ENCODE data around the gene EML5. TPM values are rescaled to one million over a fixed set of nuclear protein-coding genes. Genes with fewer than 3 reads are reported as not detected.

Gene EML5
- total RNA-seq, 6 experiments from 2014 or later: 8.7 to 15.7 (median 14.7) TPM

DNA sequence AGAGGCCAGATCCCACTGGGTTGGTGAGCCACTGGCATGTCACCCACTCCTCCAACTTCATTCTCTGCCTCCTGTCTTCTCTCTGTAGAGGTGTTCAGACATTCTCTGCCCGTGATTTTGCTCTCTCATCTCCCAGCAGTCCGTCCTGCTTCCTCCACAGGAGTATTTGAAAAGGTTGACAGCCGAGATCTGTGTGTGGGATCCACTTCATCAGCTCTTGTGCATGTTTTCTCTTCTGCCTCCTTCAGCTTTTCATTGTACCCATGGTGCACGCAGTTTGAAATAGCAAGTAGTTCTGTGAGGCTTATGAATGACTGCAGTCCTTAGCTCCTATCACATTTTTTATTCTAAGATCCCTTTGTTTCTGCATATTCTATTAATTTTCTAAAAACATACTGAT lies 195.2 kb downstream of the EML5 start:
- Mint-ChIP-seq H3K4me3 (no peak overlapping the region), H3K9me3 (no peaks in the 10 kb centered on the region), H3K27me3 (ENCODE audit: insufficient read depth) (peaks cover 3% of the 10 kb centered on the region; the same call in 1 of the 2 replicates), H3K36me3 (ENCODE audit: low read depth) (peaks cover 59% of the 10 kb centered on the region), H3K27ac (no peak overlapping the region), H3K4me1 (ENCODE audit: low read depth) (no peaks in the 10 kb centered on the region; the same call in 1 of the 2 replicates)
- DNase-seq: no peak
- TF ChIP-seq, protein P1, sequence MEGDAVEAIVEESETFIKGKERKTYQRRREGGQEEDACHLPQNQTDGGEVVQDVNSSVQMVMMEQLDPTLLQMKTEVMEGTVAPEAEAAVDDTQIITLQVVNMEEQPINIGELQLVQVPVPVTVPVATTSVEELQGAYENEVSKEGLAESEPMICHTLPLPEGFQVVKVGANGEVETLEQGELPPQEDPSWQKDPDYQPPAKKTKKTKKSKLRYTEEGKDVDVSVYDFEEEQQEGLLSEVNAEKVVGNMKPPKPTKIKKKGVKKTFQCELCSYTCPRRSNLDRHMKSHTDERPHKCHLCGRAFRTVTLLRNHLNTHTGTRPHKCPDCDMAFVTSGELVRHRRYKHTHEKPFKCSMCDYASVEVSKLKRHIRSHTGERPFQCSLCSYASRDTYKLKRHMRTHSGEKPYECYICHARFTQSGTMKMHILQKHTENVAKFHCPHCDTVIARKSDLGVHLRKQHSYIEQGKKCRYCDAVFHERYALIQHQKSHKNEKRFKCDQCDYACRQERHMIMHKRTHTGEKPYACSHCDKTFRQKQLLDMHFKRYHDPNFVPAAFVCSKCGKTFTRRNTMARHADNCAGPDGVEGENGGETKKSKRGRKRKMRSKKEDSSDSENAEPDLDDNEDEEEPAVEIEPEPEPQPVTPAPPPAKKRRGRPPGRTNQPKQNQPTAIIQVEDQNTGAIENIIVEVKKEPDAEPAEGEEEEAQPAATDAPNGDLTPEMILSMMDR (IDR thresholded peaks at IDR 0.05): no peak

DNA sequence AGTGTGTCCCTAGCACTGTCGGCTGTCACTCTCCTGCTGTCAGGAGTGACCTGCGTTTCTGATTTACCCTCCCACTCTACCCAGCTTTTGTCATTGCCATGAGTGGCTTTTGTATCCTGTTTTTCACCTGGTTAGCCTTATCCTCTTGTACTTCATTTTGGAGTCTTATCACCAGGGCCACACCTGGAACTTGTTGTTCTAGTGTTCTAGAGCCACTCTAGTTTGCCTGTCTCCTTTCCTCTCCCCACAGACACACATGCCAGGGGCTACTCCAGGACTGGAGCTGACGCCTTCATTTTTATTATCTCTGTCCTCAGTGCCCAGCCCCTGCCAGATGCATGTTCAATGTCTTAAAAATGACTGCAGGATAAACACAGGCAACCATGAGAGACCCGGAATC lies 195.7 kb downstream of the EML5 start:
- Mint-ChIP-seq H3K27ac (no peak overlapping the region), H3K27me3 (ENCODE audit: insufficient read depth) (peaks cover 3% of the 10 kb centered on the region; the same call in 1 of the 2 replicates), H3K4me1 (ENCODE audit: low read depth) (no peaks in the 10 kb centered on the region; the same call in 1 of the 2 replicates), H3K36me3 (ENCODE audit: low read depth) (peaks cover 53% of the 10 kb centered on the region), H3K9me3 (no peaks in the 10 kb centered on the region), H3K4me3 (no peak overlapping the region)
- no peak for DNase-seq
- TF ChIP-seq, protein P1 (IDR thresholded peaks at IDR 0.05): no peak

DNA sequence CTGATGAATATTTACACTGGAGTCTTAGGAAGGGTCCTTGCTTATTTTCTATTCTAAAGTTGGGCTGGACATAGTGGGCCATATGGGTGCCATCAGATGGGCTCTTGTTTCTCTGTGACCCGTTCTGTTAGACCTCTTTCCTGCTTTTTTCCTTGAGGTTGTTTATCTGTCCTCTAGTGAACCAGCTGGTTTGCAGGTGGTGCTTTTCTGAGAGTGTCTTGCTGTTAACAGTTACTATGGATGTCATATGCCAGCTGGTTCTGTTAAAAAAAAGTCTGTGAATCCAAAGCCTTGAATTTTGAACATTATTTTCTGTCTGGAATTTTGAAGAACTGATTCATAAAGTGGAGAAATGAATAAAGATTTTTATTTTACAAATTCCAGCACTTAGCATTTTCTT lies 200.7 kb downstream of the EML5 start:
- Mint-ChIP-seq H3K27ac (no peak overlapping the region), H3K9me3 (no peaks in the 10 kb centered on the region), H3K36me3 (ENCODE audit: low read depth) (peaks cover 40% of the 10 kb centered on the region), H3K4me3 (no peak overlapping the region), H3K4me1 (ENCODE audit: low read depth) (peaks cover 24% of the 10 kb centered on the region), H3K27me3 (ENCODE audit: insufficient read depth) (no peaks in the 10 kb centered on the region)
- TF ChIP-seq, protein P1 (IDR thresholded peaks at IDR 0.05): no peak
- DNase-seq: no peak

DNA sequence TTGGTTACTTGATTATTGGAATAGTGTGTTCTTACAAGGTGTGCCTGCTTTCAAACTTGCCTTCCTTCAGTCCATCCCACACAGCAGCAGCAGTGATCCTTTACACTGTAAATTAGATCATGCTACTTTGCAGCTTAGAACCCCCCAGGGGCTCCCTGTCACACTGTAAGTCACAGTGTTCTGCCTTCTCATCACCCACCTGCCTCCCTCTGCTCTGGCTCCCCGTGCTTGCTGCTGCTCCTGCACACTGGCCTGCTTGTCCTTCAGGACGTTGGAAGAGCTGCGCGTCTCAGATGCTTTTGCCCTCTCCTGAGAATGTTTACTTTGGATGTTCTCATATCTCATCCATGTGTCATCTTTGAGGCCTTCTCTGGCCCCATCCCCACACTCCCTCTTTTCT lies 202.6 kb downstream of the EML5 start:
- Mint-ChIP-seq H3K4me1 (ENCODE audit: low read depth) (peaks cover 24% of the 10 kb centered on the region), H3K27ac (peak overlapping the region; percentile 66), H3K9me3 (no peaks in the 10 kb centered on the region), H3K36me3 (ENCODE audit: low read depth) (peaks cover 34% of the 10 kb centered on the region), H3K4me3 (no peak overlapping the region), H3K27me3 (ENCODE audit: insufficient read depth) (no peaks in the 10 kb centered on the region)
- TF ChIP-seq, protein P1 (IDR thresholded peaks at IDR 0.05): no peak
- DNase-seq: no peak

DNA sequence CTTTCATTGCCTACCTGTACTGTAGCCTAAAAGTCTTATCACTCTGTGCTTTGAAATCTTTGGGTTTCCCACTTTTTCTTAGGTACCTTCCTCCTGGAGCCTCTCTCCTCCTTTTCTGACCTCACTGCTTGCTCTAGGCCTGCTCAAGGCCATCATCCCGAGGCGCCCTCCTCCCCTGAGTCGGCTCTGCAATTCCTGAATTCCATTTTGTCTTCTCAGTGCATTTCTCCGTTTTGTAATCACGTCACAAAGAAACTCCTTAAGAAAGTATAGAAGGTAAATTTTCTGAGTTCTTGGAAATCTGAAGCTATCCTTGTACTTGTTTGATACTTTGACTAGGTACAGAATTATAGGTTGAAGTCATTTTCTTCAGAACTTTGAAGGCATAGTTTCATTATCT lies 204.7 kb downstream of the EML5 start:
- Mint-ChIP-seq H3K9me3 (no peaks in the 10 kb centered on the region), H3K27ac (peak overlapping the region; percentile 34), H3K4me1 (ENCODE audit: low read depth) (peaks cover 24% of the 10 kb centered on the region), H3K4me3 (no peak overlapping the region), H3K36me3 (ENCODE audit: low read depth) (peaks cover 26% of the 10 kb centered on the region), H3K27me3 (ENCODE audit: insufficient read depth) (no peaks in the 10 kb centered on the region)
- DNase-seq: no peak
- TF ChIP-seq, protein P1 (IDR thresholded peaks at IDR 0.05): no peak

DNA sequence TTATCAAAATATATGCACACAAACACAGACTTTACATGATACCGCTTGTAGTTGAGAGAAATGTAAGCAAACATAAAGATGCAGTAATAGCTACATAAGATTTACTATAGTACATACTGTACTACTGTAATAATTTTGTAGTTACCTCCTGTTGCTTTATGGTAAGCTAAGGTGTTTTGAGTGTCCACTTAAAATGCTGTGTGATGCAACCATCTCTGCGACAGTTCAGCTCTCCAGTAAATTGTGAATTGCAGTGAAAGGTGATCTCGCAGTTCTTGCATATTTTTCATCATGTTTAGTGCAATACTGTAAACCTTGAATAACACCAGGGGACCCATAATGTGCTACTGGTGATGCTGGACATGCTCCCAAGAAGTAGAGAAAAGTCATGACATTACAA lies 208.3 kb downstream of the EML5 start:
- Mint-ChIP-seq H3K4me1 (ENCODE audit: low read depth) (peaks cover 9% of the 10 kb centered on the region), H3K4me3 (no peak overlapping the region), H3K27me3 (ENCODE audit: insufficient read depth) (no peaks in the 10 kb centered on the region), H3K36me3 (ENCODE audit: low read depth) (peaks cover 23% of the 10 kb centered on the region), H3K27ac (no peak overlapping the region), H3K9me3 (no peaks in the 10 kb centered on the region)
- TF ChIP-seq, protein P1 (IDR thresholded peaks at IDR 0.05): no peak
- DNase-seq: no peak

Measured in HFFc6 (cell line).